GM12873 (cell line): ENCODE results near the gene UBA1.

ENCODE experiments used
- TF ChIP-seq, protein P1 (sequence below): IDR thresholded peaks from 2 replicates; pipeline ENCODE4 v1.5.1; 2012; ENCODE audit warnings: low read depth, mild to moderate bottlenecking, moderate library complexity, low read length, control low read depth; ENCODE audit not compliant: insufficient read depth; ENCODE audit errors: missing control alignments

UBA1 gene

DNA sequence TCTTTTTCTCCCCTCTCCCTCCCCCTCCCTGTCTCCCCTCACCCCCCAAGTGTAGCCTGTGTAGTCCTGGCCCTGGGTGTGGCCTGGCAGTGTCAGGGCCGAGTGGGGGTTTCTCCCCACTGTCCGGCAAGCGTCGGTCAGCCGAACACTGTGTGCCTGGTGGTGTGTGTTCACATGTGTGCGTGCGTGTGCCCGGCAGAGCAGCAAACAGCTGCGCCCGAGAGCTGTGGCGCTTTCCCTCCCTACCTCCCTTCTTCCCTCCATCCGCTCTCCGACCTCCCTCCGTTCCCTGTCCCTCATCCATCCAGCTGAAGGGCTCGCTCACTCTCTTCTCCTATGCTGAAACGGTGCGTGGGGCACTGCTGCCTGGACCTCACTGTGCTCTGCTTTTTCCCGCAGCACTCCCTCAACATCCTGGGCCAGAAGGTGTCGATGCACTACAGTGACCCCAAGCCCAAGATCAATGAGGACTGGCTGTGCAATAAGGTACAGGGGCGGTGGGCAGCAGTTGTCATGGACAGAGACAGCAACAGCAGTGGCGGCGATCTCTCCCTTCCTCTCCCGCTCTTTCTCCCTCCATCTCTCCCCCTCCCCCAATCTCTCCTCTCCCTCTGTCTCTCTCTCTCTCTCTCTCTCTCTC is 17.4 kb upstream of the UBA1 start:
- TF ChIP-seq, protein P1, sequence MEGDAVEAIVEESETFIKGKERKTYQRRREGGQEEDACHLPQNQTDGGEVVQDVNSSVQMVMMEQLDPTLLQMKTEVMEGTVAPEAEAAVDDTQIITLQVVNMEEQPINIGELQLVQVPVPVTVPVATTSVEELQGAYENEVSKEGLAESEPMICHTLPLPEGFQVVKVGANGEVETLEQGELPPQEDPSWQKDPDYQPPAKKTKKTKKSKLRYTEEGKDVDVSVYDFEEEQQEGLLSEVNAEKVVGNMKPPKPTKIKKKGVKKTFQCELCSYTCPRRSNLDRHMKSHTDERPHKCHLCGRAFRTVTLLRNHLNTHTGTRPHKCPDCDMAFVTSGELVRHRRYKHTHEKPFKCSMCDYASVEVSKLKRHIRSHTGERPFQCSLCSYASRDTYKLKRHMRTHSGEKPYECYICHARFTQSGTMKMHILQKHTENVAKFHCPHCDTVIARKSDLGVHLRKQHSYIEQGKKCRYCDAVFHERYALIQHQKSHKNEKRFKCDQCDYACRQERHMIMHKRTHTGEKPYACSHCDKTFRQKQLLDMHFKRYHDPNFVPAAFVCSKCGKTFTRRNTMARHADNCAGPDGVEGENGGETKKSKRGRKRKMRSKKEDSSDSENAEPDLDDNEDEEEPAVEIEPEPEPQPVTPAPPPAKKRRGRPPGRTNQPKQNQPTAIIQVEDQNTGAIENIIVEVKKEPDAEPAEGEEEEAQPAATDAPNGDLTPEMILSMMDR: no peak

DNA sequence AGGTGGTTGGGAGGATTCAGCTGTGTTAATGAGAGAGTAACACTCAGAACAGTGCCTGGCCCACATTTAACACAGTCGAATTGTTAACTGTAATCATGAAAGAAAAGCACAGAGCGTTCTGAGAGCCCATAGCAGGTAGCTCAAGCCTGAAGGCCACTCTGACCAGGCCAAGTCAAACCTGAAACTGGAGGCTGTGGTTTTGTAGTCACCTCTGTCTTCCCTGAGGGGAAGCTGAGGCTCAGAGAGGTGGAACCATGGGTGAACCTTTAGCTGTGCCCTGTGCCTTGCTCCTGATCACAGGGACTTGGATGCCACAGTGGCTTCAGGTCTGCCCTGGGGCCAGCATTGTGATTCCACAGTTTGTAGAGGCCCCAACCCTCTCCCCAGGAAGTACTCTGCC is 16.6 kb upstream of the UBA1 start:
- TF ChIP-seq, protein P1: no peak

DNA sequence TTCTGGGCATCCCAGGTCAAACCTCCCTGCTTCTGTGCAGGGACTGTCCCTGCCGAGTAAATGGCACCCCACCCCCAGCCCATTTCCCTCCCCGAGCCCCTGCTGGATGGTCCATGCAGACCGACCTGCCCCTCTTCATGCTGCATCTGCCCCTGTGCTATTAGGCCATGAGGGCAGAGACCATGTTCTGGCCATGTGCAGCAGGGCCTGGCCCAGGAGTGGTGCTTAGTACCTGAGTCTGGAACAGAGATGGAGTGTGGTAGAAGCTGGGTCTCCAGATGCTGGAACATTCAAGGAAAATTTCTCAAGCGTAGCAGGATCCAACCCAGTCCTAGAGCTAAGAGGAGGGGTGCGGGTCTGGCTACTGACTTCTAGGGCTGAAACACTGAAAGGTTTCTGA is 15.3 kb upstream of the UBA1 start:
- TF ChIP-seq, protein P1: no peak

DNA sequence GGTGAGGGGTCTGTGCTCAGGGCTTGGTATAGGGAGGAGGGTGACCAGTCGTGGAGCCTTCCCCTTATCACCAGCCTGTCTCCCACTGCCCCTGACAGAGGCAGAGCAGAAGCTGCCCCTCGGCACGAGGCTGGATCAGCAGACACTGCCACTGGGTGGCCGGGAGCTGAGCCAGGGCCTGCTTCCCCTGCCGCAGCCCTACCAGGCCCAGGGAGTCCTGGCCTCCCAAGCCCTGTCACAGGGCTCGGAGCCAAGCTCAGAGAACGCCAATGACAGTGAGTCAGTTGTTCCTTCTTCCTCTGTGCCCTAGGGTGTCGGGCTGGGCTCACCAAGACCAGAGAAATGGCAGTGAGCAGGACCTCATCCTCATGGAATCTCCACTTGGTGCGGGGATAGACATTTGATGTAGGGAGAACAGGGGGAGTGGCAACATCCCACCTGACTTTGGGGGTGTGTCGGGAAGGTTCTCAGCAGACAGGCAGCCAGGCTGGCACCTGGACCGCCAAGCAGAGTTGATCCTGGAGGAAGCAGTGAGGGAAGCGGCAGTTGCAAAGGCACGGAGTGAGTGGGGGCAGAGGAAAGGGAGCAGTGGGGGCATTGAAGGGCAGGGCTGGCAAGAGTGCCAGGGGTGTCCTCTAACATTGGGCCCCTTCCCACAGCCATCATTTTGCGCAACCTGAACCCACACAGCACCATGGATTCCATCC is 14.3 kb upstream of the UBA1 start:
- TF ChIP-seq, protein P1: no peak

DNA sequence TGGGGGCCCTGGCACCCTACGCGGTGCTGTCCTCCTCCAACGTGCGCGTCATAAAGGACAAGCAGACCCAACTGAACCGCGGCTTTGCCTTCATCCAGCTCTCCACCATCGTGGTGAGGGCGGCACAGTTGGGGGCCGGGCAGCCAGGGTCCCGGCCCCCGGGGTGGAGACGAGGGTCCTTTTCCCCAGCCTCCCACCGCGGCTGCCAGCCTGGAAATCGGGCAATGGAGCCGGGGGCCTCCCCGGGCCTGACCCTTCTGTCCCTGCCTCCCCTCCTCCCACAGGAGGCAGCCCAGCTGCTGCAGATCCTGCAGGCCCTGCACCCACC is 13.7 kb upstream of the UBA1 start:
- TF ChIP-seq, protein P1: no peak

DNA sequence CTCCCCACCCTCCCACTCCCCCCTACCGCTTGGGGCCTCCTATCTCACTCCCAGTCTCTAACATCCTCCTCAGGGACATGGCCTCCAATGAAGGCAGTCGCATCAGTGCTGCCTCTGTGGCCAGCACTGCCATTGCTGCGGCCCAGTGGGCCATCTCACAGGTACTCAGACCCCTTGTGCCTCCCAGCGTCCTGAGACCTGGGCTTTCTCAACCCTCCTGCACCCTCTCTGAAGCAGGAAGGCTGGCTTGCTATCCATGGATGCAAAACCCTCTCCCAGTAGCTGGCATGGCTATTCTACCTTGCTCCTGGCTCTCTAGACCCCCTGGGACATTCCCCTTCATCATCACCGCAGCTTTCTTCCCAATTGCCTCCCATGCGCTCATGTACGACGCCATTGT is 13.3 kb upstream of the UBA1 start:
- TF ChIP-seq, protein P1: no peak

DNA sequence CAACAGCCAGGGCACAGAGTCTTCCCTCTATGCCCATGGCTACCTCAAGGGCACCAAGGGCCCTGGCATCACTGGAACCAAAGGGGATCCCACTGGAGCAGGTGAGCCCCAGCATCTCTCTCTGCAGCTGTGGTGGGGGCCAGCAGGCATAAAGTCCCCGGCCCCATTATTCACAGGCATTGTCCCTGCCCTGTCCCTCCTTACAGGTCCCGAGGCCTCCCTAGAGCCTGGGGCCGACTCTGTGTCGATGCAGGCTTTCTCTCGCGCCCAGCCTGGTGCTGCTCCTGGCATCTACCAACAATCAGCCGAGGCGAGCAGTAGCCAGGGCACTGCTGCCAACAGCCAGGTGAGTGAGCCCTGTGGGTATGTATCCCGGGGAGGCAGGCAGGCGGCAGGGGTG is 12.3 kb upstream of the UBA1 start:
- TF ChIP-seq, protein P1: no peak
